ENCODE measurements around the gene SCAANT1.

SCAANT1 gene

GRCh38 chr3:63892773-63893352, 19.3 kb downstream of the SCAANT1 start:
- Histone ChIP-seq H3K79me2 (ENCODE audit: control insufficient read depth, insufficient read depth, low read length) (peaks cover 6% of the 10 kb centered on the region), H2AK5ac (ENCODE audit: low read length) (no peak overlapping the region)
- WGBS (ENCODE audit: extremely low coverage, insufficient coverage, low lambda C conversion rate): no CpG with 5 or more reads among the region's 1 CpG

GRCh38 chr3:63891518-63891917, 20.7 kb downstream of the SCAANT1 start:
- no peak overlapping the region for H3K18ac ChIP-seq (ENCODE audit: low read length)
- H2BK15ac ChIP-seq (replicated peaks; ENCODE audit: low read depth): no peak overlapping the region
- no peak overlapping the region for H4K5ac ChIP-seq (ENCODE audit: low read length)
- no peak overlapping the region for H2BK120ac ChIP-seq (ENCODE audit: low read depth, low read length)
- H2AK5ac ChIP-seq (ENCODE audit: low read length): no peak overlapping the region
- peaks cover 11% of the 10 kb centered on the region for H3K79me1 ChIP-seq (ENCODE audit: low read length)
- no peak overlapping the region for H3K4me3 ChIP-seq (ENCODE audit: low read length)
- peaks cover 10% of the 10 kb centered on the region for H3K79me2 ChIP-seq (ENCODE audit: control insufficient read depth, insufficient read depth, low read length)
- H3K27me3 ChIP-seq (ENCODE audit: insufficient read depth, low read length, poor library complexity): no peaks in the 10 kb centered on the region
- H2BK5ac ChIP-seq (ENCODE audit: low read length): no peak overlapping the region
- H4K8ac ChIP-seq (ENCODE audit: low read depth, low read length): no peak overlapping the region
- H3K36me3 ChIP-seq (ENCODE audit: control insufficient read depth, insufficient read depth, low read length): peaks cover 1% of the 10 kb centered on the region
- H3K27ac ChIP-seq (ENCODE audit: low read depth, low read length): no peak overlapping the region
- no CpG with 5 or more reads among the region's 5 CpGs for WGBS (ENCODE audit: extremely low coverage, insufficient coverage, low lambda C conversion rate)
- no peak overlapping the region for H3K23ac ChIP-seq (ENCODE audit: low read length)
- no peak overlapping the region for H3K9ac ChIP-seq (ENCODE audit: low read length)
- no peak overlapping the region for H3K4ac ChIP-seq (ENCODE audit: low read depth, low read length)
- no peak overlapping the region for H3K56ac ChIP-seq (ENCODE audit: low read length)
- H3K4me1 ChIP-seq (ENCODE audit: control insufficient read depth, low read depth, low read length): peaks cover 3% of the 10 kb centered on the region
- no peak for DNase-seq
- H3K4me2 ChIP-seq (ENCODE audit: low read length): no peak overlapping the region

More at GRCh38 chr3:63892773-63893352, 19.3 kb downstream of the SCAANT1 start:
- Histone ChIP-seq H3K4me1 (ENCODE audit: control insufficient read depth, low read depth, low read length) (peaks cover 3% of the 10 kb centered on the region), H3K27ac (ENCODE audit: low read depth, low read length) (no peak overlapping the region), H3K4me3 (ENCODE audit: low read length) (no peak overlapping the region), H4K5ac (ENCODE audit: low read length) (no peak overlapping the region), H2BK15ac (replicated peaks; ENCODE audit: low read depth) (no peak overlapping the region), H3K79me1 (ENCODE audit: low read length) (peaks cover 6% of the 10 kb centered on the region), H3K18ac (ENCODE audit: low read length) (no peak overlapping the region), H2BK5ac (ENCODE audit: low read length) (no peak overlapping the region), H3K36me3 (ENCODE audit: control insufficient read depth, insufficient read depth, low read length) (peaks cover 1% of the 10 kb centered on the region), H3K56ac (ENCODE audit: low read length) (no peak overlapping the region), H3K4ac (ENCODE audit: low read depth, low read length) (no peak overlapping the region), H3K4me2 (ENCODE audit: low read length) (no peak overlapping the region), H2BK120ac (ENCODE audit: low read depth, low read length) (no peak overlapping the region), H3K27me3 (ENCODE audit: insufficient read depth, low read length, poor library complexity) (no peaks in the 10 kb centered on the region), H3K23ac (ENCODE audit: low read length) (no peak overlapping the region), H3K9ac (ENCODE audit: low read length) (no peak overlapping the region), H4K8ac (ENCODE audit: low read depth, low read length) (no peak overlapping the region)
- no peak for DNase-seq

- no peak overlapping the region for H3K27ac ChIP-seq (ENCODE audit: low read depth, low read length)
- H3K79me2 ChIP-seq (ENCODE audit: control insufficient read depth, insufficient read depth, low read length): peaks cover 9% of the 10 kb centered on the region
- no peak overlapping the region for H2AK5ac ChIP-seq (ENCODE audit: low read length)
- H3K9ac ChIP-seq (ENCODE audit: low read length): no peak overlapping the region
- no peaks in the 10 kb centered on the region for H3K27me3 ChIP-seq (ENCODE audit: insufficient read depth, low read length, poor library complexity)
- DNase-seq: no peak
- no peak overlapping the region for H2BK5ac ChIP-seq (ENCODE audit: low read length)
- H2BK15ac ChIP-seq (replicated peaks; ENCODE audit: low read depth): no peak overlapping the region
- peaks cover 11% of the 10 kb centered on the region for H3K79me1 ChIP-seq (ENCODE audit: low read length)
- no peak overlapping the region for H3K4ac ChIP-seq (ENCODE audit: low read depth, low read length)
- no peak overlapping the region for H3K18ac ChIP-seq (ENCODE audit: low read length)
- H4K8ac ChIP-seq (ENCODE audit: low read depth, low read length): no peak overlapping the region
- no peak overlapping the region for H2BK120ac ChIP-seq (ENCODE audit: low read depth, low read length)
- no peak overlapping the region for H3K23ac ChIP-seq (ENCODE audit: low read length)
- H3K36me3 ChIP-seq (ENCODE audit: control insufficient read depth, insufficient read depth, low read length): no peaks in the 10 kb centered on the region
- H3K56ac ChIP-seq (ENCODE audit: low read length): no peak overlapping the region
- no peak overlapping the region for H3K4me3 ChIP-seq (ENCODE audit: low read length)
- WGBS (ENCODE audit: extremely low coverage, insufficient coverage, low lambda C conversion rate): no CpG with 5 or more reads among the region's 3 CpGs
- no peaks in the 10 kb centered on the region for H3K4me1 ChIP-seq (ENCODE audit: control insufficient read depth, low read depth, low read length)
- no peak overlapping the region for H3K4me2 ChIP-seq (ENCODE audit: low read length)
- no peak overlapping the region for H4K5ac ChIP-seq (ENCODE audit: low read length)
Observed at GRCh38 chr3:63886858-63887257, 25.3 kb downstream of the SCAANT1 start.

GRCh38 chr3:63880653-63881052, 31.5 kb downstream of the SCAANT1 start:
- WGBS (ENCODE audit: extremely low coverage, insufficient coverage, low lambda C conversion rate): no CpG with 5 or more reads among the region's 5 CpGs
- no peak overlapping the region for H3K56ac ChIP-seq (ENCODE audit: low read length)
- no peak overlapping the region for H3K23ac ChIP-seq (ENCODE audit: low read length)
- no peak overlapping the region for H2BK120ac ChIP-seq (ENCODE audit: low read depth, low read length)
- H2BK5ac ChIP-seq (ENCODE audit: low read length): no peak overlapping the region
- no peaks in the 10 kb centered on the region for H3K36me3 ChIP-seq (ENCODE audit: control insufficient read depth, insufficient read depth, low read length)
- H4K5ac ChIP-seq (ENCODE audit: low read length): no peak overlapping the region
- H4K8ac ChIP-seq (ENCODE audit: low read depth, low read length): no peak overlapping the region
- H3K4me1 ChIP-seq (ENCODE audit: control insufficient read depth, low read depth, low read length): peaks cover 9% of the 10 kb centered on the region
- H3K4me3 ChIP-seq (ENCODE audit: low read length): no peak overlapping the region
- no peak overlapping the region for H3K18ac ChIP-seq (ENCODE audit: low read length)
- peaks cover 16% of the 10 kb centered on the region for H3K79me1 ChIP-seq (ENCODE audit: low read length)
- no peak for DNase-seq
- H3K9ac ChIP-seq (ENCODE audit: low read length): no peak overlapping the region
- no peak overlapping the region for H3K27ac ChIP-seq (ENCODE audit: low read depth, low read length)
- H3K27me3 ChIP-seq (ENCODE audit: insufficient read depth, low read length, poor library complexity): no peaks in the 10 kb centered on the region
- no peak overlapping the region for H3K4ac ChIP-seq (ENCODE audit: low read depth, low read length)
- no peak overlapping the region for H2AK5ac ChIP-seq (ENCODE audit: low read length)
- H3K79me2 ChIP-seq (ENCODE audit: control insufficient read depth, insufficient read depth, low read length): peaks cover 15% of the 10 kb centered on the region
- no peak overlapping the region for H3K4me2 ChIP-seq (ENCODE audit: low read length)
- no peak overlapping the region for H2BK15ac ChIP-seq (replicated peaks; ENCODE audit: low read depth)

- Histone ChIP-seq H3K4me2 (ENCODE audit: low read length) (no peak overlapping the region), H3K27me3 (ENCODE audit: insufficient read depth, low read length, poor library complexity) (no peaks in the 10 kb centered on the region), H3K79me2 (ENCODE audit: control insufficient read depth, insufficient read depth, low read length) (peaks cover 26% of the 10 kb centered on the region), H4K8ac (ENCODE audit: low read depth, low read length) (no peak overlapping the region), H2BK5ac (ENCODE audit: low read length) (no peak overlapping the region), H3K79me1 (ENCODE audit: low read length) (peaks cover 25% of the 10 kb centered on the region), H3K18ac (ENCODE audit: low read length) (no peak overlapping the region), H3K27ac (ENCODE audit: low read depth, low read length) (no peak overlapping the region), H3K4me1 (ENCODE audit: control insufficient read depth, low read depth, low read length) (peaks cover 9% of the 10 kb centered on the region), H3K56ac (ENCODE audit: low read length) (no peak overlapping the region), H2BK15ac (replicated peaks; ENCODE audit: low read depth) (no peak overlapping the region), H3K9ac (ENCODE audit: low read length) (no peak overlapping the region), H3K4ac (ENCODE audit: low read depth, low read length) (no peak overlapping the region), H3K23ac (ENCODE audit: low read length) (no peak overlapping the region), H3K36me3 (ENCODE audit: control insufficient read depth, insufficient read depth, low read length) (no peaks in the 10 kb centered on the region), H4K5ac (ENCODE audit: low read length) (no peak overlapping the region), H3K4me3 (ENCODE audit: low read length) (no peak overlapping the region), H2BK120ac (ENCODE audit: low read depth, low read length) (no peak overlapping the region), H2AK5ac (ENCODE audit: low read length) (no peak overlapping the region)
- no peak for DNase-seq
- WGBS (ENCODE audit: extremely low coverage, insufficient coverage, low lambda C conversion rate): no CpG with 5 or more reads among the region's 2 CpGs
Observed at GRCh38 chr3:63878394-63879060, 33.7 kb downstream of the SCAANT1 start.

Data from mesendoderm (in vitro differentiated cells).